Activated CD8-positive, alpha-beta memory T cell treated with anti-CD3 and anti-CD28 coated beads for 48 hours (primary cell): Measurements from ENCODE around the gene MAGEC2.

Source experiments
- DNase-seq, 3 experiments: peaks; one replicate each; pipeline ENCODE4 v3.0.0-alpha.2; 2020; ENCODE audit warnings: low read depth in 2 of 3, low spot score in 2 of 3

MAGEC2 gene, protein sequence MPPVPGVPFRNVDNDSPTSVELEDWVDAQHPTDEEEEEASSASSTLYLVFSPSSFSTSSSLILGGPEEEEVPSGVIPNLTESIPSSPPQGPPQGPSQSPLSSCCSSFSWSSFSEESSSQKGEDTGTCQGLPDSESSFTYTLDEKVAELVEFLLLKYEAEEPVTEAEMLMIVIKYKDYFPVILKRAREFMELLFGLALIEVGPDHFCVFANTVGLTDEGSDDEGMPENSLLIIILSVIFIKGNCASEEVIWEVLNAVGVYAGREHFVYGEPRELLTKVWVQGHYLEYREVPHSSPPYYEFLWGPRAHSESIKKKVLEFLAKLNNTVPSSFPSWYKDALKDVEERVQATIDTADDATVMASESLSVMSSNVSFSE

DNA sequence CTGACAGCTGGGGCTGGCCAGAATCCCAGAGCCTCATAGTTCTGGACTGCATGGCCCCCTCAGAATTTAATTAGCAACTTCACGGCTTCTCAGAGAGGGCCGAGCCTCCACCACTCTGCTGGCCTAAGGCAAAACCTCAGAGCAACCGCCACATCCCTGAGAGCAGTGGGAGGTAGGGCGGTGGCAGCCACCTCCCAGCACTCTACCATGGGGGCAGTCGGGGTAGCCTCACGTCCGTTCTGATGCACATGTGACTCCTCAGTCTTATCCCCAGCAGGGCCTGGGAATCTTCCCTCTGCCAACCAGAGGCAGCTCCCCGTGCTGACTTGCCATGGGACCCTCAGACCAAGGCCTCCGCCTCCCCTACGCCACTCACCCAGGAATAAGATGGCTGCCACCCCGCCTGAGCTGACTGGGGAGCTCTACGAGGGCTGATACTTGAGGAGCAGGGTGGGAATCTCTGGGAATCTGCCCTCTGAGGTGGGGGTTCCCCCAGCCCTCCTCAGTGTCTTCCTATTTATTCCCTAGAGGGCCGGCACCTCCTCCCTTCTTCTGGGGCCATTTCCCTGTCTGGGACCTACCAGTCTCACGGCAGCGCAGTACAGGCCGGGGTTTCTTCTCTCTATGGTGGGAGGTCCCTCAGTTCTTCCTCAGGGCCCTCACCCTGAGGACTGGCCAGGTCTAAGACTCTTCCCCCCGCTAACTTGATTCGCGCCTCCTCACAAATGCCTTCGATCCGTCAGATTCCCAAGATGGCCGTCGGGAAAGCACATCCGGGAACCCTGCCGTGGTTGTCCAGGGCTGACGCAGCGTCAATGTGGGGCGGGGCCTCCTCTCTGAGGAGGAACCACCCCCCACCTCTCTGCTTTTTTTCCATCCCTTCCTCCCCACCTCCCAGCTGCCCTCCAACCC, at the start of gene MAGEC2:
MAGEC2 (minus strand) TSS at position 769 of the 912 bp plus-strand sequence. CDS start 1,303 bp downstream, outside the sequence.
- no peak for DNase-seq

DNA sequence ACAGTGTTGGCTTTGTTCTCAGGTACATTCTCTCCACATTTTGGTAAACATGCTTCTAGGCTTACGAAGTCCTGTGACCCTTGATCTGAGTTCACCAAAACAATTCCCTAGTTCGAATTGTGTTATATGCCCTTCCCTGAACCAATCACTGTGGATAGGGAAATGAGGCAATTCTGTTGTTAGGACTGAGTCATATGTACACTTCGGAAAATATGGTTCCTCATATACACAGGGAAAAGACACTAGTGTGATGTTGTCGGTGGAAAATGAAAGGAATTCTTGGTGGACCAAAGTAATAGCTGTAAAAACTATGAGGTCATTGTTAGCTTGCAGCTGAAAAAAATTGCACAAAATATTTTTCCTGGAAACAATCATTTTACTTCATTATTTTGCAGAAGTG, 46.6 kb upstream of the MAGEC2 start:
- DNase-seq, result no peak

DNA sequence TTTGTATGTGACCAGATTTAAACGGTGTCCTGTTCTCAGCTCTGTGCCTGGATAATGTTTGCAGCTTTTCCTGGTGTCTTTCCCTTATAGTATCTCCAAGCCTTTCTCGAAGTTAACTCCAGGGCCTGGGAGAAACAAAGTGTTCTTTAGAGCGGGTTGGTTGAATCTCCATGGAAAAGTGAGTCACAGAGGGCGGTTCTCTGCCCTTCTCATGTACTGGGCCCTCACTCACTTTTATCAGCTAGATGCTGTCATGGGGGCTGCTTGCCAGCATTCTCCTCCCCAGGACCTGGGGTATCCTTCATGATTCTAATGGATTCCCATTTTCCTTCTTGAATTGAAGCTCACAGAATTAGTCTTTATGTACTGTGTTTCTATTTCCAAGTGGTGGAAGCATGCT, 46.1 kb upstream of the MAGEC2 start:
- DNase-seq, result no peak

DNA sequence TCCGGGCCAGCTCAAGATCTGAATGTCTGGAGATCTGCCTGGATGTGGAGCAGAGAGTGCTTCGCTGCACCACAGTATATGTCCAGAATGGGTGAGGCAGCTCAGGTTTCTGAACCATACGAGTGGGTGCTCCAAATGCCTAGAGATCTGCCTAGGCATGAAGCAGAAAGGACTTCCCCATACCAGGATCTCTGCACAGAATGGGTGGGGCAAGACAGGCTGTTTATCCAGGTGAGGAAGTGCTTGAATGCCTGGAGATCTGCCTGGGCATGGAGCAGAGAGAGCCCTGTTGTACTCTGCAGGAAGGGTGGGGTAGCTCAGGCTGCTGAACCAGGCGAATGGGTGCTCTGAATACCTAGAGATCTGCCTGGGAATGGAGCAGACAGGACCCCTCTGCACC, 45.4 kb upstream of the MAGEC2 start:
- no peak for DNase-seq

DNA sequence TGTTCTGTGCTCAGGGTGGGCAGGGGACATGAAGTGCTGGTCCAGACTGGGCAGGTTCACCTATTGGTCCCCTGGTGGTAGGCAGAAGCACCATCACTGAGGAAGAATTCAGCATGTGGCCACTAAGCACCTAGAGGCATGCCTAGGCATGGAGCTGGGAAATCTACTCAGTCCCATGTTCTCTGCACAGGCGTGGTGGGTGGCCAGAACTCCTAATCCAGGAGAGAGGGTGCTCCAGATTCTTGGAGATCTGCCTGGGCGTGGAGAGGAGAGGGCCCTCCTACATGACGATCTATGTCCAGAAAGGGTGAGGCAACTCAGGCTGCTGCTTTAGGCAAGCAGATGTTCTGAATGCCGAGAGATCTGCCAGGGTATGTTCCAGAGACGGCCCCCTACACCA, 44.6 kb upstream of the MAGEC2 start:
- DNase-seq, result no peak

DNA sequence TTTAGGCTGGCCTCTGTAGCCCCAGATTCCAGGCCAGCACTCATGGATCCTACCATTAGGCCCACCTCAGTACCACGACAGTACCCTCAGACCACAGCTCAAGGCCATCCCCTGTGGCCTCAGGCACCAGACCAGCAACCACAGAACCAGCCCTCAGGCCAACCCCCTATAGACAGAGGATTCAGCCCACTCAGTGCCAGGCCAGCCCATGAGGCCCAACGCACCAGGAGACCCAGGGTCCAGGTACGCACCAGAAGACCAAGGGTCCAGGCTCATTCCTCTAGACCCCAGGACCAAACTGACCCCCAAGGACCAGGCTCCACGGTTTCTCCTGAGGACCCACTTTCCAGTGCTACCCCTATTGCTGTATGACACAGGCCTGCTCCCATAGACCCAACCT, 39.5 kb upstream of the MAGEC2 start:
- no peak for DNase-seq

DNA sequence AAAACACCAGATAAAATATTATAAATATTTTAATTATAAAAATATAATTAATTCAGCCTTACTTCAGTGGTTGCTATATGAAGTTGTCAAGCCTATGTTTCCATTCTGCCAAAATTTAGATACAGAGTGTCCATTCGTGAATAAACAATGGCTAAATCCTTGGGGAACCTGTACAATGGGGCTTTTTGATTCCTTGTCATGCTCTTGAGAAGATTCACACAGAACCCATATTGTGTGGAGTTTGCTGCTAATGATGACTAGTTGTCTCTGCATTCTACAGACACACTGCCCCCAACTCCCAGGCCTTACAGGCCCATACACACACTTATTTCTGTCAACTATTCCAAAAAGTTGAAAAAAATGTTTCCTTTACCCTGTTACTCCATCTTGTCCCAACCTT, 33.4 kb upstream of the MAGEC2 start:
- no peak for DNase-seq

DNA sequence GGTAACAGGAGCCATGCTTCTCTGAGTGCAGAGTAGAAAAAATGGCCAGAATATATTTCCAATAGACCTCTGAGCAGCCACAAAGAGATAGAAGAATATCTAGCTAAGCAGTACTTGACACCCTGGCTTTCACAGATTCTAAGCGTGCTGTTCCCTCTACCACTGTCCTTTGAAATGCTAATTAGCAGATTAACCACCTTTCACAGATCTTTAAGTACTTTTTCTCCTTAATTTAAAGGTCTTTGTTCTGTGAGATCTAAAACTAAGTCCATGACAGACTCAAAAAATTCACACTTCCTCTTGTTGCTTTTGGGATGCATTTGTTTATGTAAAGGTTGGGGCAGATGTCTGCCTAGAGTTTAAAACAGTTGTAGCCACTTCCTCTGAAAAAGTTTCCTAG, 28.3 kb upstream of the MAGEC2 start:
- DNase-seq, result no peak

DNA sequence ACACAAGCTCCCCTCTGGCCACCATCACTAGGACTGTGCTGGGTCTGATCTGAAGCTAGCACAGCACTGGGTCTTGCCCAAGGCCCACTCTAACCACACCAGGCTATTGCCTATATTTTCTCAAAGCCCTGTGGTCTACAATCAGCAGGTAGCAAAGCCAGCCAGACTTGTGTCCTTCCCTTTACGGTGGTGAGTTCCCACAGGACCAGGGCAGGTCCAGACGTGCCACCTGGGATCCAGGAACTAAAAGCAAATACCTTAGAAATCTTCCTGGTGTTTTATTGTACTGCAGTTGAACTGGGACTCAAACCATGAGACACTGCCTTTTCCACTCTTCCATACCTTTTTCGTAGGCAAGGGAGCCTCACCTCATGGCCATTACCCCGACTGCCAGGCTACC, 9.0 kb upstream of the MAGEC2 start:
- no peak for DNase-seq

DNA sequence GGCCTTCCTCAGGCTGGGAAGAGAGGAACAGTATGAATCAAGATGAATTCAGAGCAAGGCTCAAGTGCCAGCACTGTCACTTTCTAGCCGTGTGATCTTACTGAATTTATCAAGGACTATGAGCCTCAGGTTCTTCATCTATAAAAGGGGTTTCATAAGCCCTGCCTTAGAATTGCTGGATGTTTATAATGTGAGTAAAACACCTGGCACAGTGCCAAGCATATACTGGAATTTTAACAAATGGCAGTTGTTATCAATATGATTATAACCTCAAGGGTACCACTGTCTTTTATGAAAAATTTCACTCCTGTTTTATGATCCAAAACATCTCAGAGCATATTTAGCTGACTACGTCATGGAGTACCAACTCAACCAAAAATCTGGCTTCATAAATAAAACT, 4.0 kb downstream of the MAGEC2 start:
- DNase-seq, result no peak

DNA sequence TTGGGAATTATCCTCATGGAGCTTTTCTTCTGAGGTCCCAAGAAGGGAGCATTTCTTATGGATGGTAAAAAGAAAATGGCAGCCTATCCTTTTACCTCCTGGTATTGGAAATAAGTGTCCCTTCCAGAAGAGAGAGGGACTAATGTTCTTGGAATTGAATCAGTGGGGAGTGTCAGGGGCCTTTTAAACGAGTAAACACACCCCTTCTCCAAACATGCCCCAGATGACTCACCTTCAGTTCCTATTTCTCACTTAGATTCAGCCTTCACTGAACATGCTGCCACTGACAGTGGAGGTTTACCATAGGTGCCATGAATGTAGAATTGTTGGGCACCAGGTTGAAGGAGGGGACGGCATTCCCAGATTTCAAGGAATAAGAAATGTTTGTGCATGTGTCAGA, 19.0 kb downstream of the MAGEC2 start:
- no peak for DNase-seq

DNA sequence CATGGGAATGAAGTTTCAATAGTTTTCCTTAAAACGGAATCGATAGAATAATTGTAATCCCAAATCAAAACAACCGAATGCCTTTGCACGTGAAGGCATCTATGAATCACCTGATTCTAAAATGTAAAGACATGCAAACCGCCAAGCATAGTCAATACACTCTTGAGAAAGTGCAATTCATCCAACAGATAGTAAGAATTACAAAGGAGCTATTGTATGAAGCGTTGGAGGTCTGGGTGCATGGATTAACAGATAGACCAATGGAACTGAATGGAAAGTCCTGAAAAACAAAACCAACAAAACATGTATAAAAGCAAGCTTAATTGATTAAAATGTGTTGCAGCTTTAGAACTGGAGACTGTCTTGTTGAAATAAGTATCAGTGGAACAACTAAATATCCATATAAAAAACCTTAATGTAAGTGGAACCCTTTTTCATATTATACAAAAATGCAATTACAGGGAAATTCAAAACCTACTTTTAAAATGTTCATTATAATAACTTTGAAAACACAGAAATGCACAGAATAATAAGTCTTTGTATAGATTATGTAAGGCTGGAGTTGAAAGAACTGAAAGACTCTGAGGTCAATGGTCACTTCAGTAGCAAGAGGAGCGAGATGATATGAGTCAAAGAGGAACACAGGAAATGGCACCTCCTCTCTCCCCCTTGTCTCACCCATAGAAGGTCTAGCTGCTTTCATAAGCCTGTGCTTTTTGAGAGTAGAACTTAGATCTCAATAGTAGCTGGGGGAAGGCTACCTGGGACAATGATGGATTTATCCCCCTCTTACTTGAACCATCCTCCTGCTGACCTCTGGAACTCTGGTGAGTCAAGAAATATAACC, 20.1 kb downstream of the MAGEC2 start:
- no peak for DNase-seq

DNA sequence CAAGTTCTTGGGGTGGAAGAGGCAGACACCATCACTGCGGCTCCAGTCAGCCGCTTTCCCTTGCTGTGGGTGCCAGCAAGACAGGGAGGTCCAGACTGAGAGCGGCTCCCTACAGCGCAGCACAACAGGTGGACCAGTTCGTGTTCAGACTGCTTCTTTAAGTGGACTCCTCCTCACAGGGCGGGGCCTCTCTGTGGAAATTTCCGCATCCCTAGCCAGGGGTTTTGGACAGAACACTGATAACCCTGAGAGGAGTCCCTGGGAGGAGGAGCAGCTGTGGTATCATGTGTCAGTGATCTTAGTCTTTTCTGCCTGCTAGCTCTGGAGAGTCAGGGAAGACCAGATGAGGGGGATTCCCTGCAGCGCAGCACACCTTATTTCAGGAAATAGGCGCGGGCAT, 48.5 kb downstream of the MAGEC2 start:
- no peak for DNase-seq
